Suppressor macrophage treated with lipopolysaccharide for 4 hours (primary cell): ENCODE results near the gene TADA2B.

Experiments
- DNase-seq: peaks from one replicate; pipeline ENCODE4 v3.0.0-alpha.2; 2020

The TADA2B gene

GRCh38 chr4:7043284-7044136 lies at the start of gene TADA2B:
Gene TADA2B, plus strand, starts transcription at chr4:7043372. Its CDS starts 208 bp downstream, at chr4:7043580.
- DNase-seq: no peak

- no peak for DNase-seq
Observed at GRCh38 chr4:6996481-6996880, 46.7 kb upstream of the TADA2B start.

- no peak for DNase-seq
Observed at GRCh38 chr4:6999172-7000086, 43.7 kb upstream of the TADA2B start.

GRCh38 chr4:7000421-7001176 lies 42.6 kb upstream of the TADA2B start:
- DNase-seq: no peak

GRCh38 chr4:7001271-7001670 lies 41.9 kb upstream of the TADA2B start:
- no peak for DNase-seq

- no peak for DNase-seq
Observed at GRCh38 chr4:7002336-7002735, 40.8 kb upstream of the TADA2B start.

GRCh38 chr4:7003176-7003878 lies 39.8 kb upstream of the TADA2B start:
- no peak for DNase-seq

- no peak for DNase-seq
Observed at GRCh38 chr4:7003879-7004240, 39.3 kb upstream of the TADA2B start.

GRCh38 chr4:7004331-7004730 lies 38.8 kb upstream of the TADA2B start:
- no peak for DNase-seq

GRCh38 chr4:7005571-7005970 lies 37.6 kb upstream of the TADA2B start:
- DNase-seq: no peak

GRCh38 chr4:7006411-7006810 lies 36.8 kb upstream of the TADA2B start:
- DNase-seq: no peak

- DNase-seq: no peak
Observed at GRCh38 chr4:7007142-7007907, 35.8 kb upstream of the TADA2B start.

GRCh38 chr4:7007944-7008343 lies 35.2 kb upstream of the TADA2B start:
- no peak for DNase-seq

GRCh38 chr4:7009564-7009963 lies 33.6 kb upstream of the TADA2B start:
- DNase-seq: no peak

GRCh38 chr4:7013175-7013574 lies 30.0 kb upstream of the TADA2B start:
- DNase-seq: no peak

GRCh38 chr4:7014815-7015214 lies 28.4 kb upstream of the TADA2B start:
- DNase-seq: no peak

GRCh38 chr4:7015383-7016035 lies 27.7 kb upstream of the TADA2B start:
- DNase-seq: no peak

- no peak for DNase-seq
Observed at GRCh38 chr4:7016086-7016485, 27.1 kb upstream of the TADA2B start.

- no peak for DNase-seq
Observed at GRCh38 chr4:7016512-7016911, 26.7 kb upstream of the TADA2B start.

- DNase-seq: no peak
Observed at GRCh38 chr4:7017446-7018048, 25.6 kb upstream of the TADA2B start.

- no peak for DNase-seq
Observed at GRCh38 chr4:7018281-7018680, 24.9 kb upstream of the TADA2B start.
